ENCODE measurements around the gene ACOXL. TPM values are rescaled to one million over a fixed set of nuclear protein-coding genes. Genes with fewer than 3 reads are reported as not detected.

ACOXL gene
- total RNA-seq, 2 donors from 2014 or later = 11.7 to 12.3 TPM

DNA sequence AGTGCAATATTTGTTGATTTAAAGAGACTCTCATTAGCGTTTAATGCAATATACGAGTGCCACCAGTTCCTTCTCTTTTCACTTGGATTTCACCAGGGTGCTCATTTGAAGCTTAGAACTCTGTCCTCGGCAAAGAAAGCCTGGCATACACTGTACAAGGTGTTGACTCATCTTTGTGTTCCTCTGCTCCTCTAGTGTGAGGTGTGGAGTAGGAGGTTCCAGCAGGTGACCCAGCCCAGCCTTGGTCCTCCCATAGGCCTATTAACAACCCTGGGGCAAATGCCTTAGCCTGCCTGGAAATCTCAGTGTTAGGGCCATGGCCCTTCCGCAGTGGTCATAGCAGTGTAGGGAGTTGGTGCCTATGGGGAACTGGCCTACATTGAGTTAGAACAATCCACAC lies 408.4 kb downstream of the ACOXL start:
- 97% methylated on average over 4 of the region's 4 CpGs; no CpG with 5 or more reads in 1 of the 2 experiments for WGBS, 2 experiments (ENCODE audit: insufficient coverage in 1 of 2, insufficient read length in 1 of 2)
- Histone ChIP-seq H3K9ac (ENCODE audit: extremely low read depth, low read length, poor library complexity, severe bottlenecking) (no peak overlapping the region), H3K4me1 (ENCODE audit: control insufficient read depth, insufficient read depth, low read length) (no peaks in the 10 kb centered on the region), H3K27me3 (ENCODE audit: control insufficient read depth, insufficient read depth, low read length, poor library complexity, severe bottlenecking) (no peaks in the 10 kb centered on the region), H3K9me3 (ENCODE audit: control insufficient read depth, low read length) (peaks cover 6% of the 10 kb centered on the region), H3K36me3 (ENCODE audit: control insufficient read depth, insufficient read depth, low read length) (peaks cover 13% of the 10 kb centered on the region), H3K4me3 (ENCODE audit: low read length) (no peak overlapping the region), H3K27ac (ENCODE audit: low read depth, low read length) (no peak overlapping the region)
- H3K36me3 Mint-ChIP-seq (ENCODE audit: low read depth) = peaks cover 24% of the 10 kb centered on the region
- H3K27ac Mint-ChIP-seq = no peak overlapping the region
- H3K27me3 Mint-ChIP-seq (ENCODE audit: insufficient read depth) = no peaks in the 10 kb centered on the region
- H3K9me3 Mint-ChIP-seq = no peaks in the 10 kb centered on the region
- no peak for DNase-seq
- no peak overlapping the region for H3K4me3 Mint-ChIP-seq
- peaks cover 7% of the 10 kb centered on the region for H3K4me1 Mint-ChIP-seq
- TF ChIP-seq, protein P1, sequence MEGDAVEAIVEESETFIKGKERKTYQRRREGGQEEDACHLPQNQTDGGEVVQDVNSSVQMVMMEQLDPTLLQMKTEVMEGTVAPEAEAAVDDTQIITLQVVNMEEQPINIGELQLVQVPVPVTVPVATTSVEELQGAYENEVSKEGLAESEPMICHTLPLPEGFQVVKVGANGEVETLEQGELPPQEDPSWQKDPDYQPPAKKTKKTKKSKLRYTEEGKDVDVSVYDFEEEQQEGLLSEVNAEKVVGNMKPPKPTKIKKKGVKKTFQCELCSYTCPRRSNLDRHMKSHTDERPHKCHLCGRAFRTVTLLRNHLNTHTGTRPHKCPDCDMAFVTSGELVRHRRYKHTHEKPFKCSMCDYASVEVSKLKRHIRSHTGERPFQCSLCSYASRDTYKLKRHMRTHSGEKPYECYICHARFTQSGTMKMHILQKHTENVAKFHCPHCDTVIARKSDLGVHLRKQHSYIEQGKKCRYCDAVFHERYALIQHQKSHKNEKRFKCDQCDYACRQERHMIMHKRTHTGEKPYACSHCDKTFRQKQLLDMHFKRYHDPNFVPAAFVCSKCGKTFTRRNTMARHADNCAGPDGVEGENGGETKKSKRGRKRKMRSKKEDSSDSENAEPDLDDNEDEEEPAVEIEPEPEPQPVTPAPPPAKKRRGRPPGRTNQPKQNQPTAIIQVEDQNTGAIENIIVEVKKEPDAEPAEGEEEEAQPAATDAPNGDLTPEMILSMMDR (conservative IDR thresholded peaks at IDR 0.05) = no peak

DNA sequence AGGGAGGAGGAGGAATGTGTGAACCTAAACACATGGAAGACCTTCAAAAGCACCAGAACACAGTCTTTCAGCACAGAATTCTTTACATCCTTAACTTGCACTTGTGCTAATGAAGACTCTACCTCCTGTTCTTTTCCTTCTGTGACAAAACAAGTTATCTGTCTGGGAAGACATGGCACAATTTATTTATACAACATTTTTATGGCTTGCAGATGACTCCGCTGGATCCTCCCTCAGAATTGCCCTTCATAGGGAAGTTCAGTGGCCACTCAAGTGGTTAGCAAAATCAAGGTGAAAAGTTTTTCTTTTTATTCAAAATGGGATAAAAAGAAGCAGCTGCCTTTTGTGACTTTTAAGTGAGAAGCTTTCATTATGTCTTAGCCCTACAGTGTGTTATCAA lies 409.7 kb downstream of the ACOXL start:
- Mint-ChIP-seq H3K36me3 (ENCODE audit: low read depth) (peaks cover 24% of the 10 kb centered on the region), H3K27me3 (ENCODE audit: insufficient read depth) (no peaks in the 10 kb centered on the region)
- WGBS, 2 experiments (ENCODE audit: insufficient coverage in 1 of 2, insufficient read length in 1 of 2) = 95 to 100% methylated on average over 1 of the region's 1 CpG

DNA sequence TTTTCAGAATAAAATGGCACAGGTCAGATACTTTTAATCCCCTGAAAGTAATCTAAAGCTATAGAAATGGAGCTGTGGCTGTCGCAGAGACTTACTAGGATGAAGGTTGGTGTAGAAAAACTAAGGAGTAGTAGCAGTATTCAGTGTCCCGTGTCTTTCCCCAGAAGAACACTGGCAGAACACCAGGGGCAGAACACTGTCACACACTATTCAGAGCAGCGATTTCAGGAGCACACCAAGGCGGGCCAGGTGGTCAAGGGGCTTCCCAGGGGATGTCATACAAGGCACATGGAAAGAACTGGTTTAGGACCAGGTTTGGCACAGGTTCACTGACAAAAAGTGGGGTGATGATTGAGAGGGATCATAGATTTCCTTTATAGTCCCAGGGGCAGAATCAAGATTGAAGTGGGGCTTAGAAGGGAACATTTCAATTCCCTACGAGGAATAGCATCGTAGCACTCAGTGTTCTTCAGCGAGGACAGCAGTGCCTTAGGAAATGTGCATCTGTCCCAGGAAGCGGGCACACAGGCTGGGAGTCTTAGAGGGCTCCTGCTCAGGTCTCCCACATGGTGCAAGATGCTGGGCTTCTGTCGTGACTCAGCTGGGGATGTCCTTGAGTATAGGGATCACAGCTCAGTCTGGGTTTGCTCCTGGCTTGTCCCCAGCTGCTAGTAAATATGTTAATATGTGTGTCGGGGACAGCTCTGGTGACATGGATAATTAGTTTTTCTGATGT lies 410.9 kb downstream of the ACOXL start:
- Histone ChIP-seq H3K27ac (ENCODE audit: low read depth, low read length) (peak overlapping the region; percentile 58), H3K4me3 (ENCODE audit: low read length) (no peak overlapping the region), H3K9me3 (ENCODE audit: control insufficient read depth, low read length) (peaks cover 6% of the 10 kb centered on the region), H3K9ac (ENCODE audit: extremely low read depth, low read length, poor library complexity, severe bottlenecking) (no peak overlapping the region), H3K4me1 (ENCODE audit: control insufficient read depth, insufficient read depth, low read length) (peaks cover 5% of the 10 kb centered on the region), H3K36me3 (ENCODE audit: control insufficient read depth, insufficient read depth, low read length) (peaks cover 13% of the 10 kb centered on the region), H3K27me3 (ENCODE audit: control insufficient read depth, insufficient read depth, low read length, poor library complexity, severe bottlenecking) (no peaks in the 10 kb centered on the region)
- H3K4me3 Mint-ChIP-seq = no peak overlapping the region
- no peaks in the 10 kb centered on the region for H3K27me3 Mint-ChIP-seq (ENCODE audit: insufficient read depth)
- 91 to 93% methylated on average over 7 to 10 of the region's 10 CpGs for WGBS, 2 experiments (ENCODE audit: insufficient coverage in 1 of 2, insufficient read length in 1 of 2)
- no peak for DNase-seq
- TF ChIP-seq, protein P1 (conservative IDR thresholded peaks at IDR 0.05) = no peak
- peaks cover 24% of the 10 kb centered on the region for H3K36me3 Mint-ChIP-seq (ENCODE audit: low read depth)
- H3K9me3 Mint-ChIP-seq = no peaks in the 10 kb centered on the region
- H3K4me1 Mint-ChIP-seq = peaks cover 15% of the 10 kb centered on the region
- peak overlapping the region; percentile 4 for H3K27ac Mint-ChIP-seq

More for the DNA sequence above, 409.7 kb downstream of the ACOXL start:
- Mint-ChIP-seq H3K4me3 (no peak overlapping the region), H3K27ac (no peak overlapping the region), H3K4me1 (peaks cover 7% of the 10 kb centered on the region), H3K9me3 (no peaks in the 10 kb centered on the region)
- no peak overlapping the region for H3K27ac ChIP-seq (ENCODE audit: low read depth, low read length)
- H3K9me3 ChIP-seq (ENCODE audit: control insufficient read depth, low read length) = peaks cover 6% of the 10 kb centered on the region
- no peaks in the 10 kb centered on the region for H3K4me1 ChIP-seq (ENCODE audit: control insufficient read depth, insufficient read depth, low read length)
- TF ChIP-seq, protein P1 (conservative IDR thresholded peaks at IDR 0.05) = no peak
- H3K27me3 ChIP-seq (ENCODE audit: control insufficient read depth, insufficient read depth, low read length, poor library complexity, severe bottlenecking) = no peaks in the 10 kb centered on the region
- DNase-seq = no peak
- no peak overlapping the region for H3K9ac ChIP-seq (ENCODE audit: extremely low read depth, low read length, poor library complexity, severe bottlenecking)
- peaks cover 13% of the 10 kb centered on the region for H3K36me3 ChIP-seq (ENCODE audit: control insufficient read depth, insufficient read depth, low read length)
- no peak overlapping the region for H3K4me3 ChIP-seq (ENCODE audit: low read length)
